ENCODE results near the gene SUGP1.
"Not testable (repeated sequence)": the region's sequence is repeated elsewhere in the genome, so short reads cannot be mapped to it uniquely, and the experiment has no call there.

SUGP1 gene

GRCh38 chr19:19261350-19262189 is 58.7 kb downstream of the SUGP1 start:
- DNase-seq, result no peak

GRCh38 chr19:19260417-19261214 is 59.7 kb downstream of the SUGP1 start:
- DNase-seq, result no peak

- DNase-seq, result peak; percentile 36
Observed at GRCh38 chr19:19259741-19260140, 60.6 kb downstream of the SUGP1 start.

- DNase-seq, result no peak
Observed at GRCh38 chr19:19258589-19259338, 61.5 kb downstream of the SUGP1 start.

- DNase-seq, result no peak
Observed at GRCh38 chr19:19257836-19258588, 62.3 kb downstream of the SUGP1 start.

GRCh38 chr19:19257137-19257536 is 63.2 kb downstream of the SUGP1 start:
- no peak for DNase-seq

- DNase-seq, result peak; percentile 46
Observed at GRCh38 chr19:19256072-19256969, 64.0 kb downstream of the SUGP1 start.

GRCh38 chr19:19253409-19253808 is 66.9 kb downstream of the SUGP1 start:
- DNase-seq, result not testable (repeated sequence)

GRCh38 chr19:19250196-19250801 is 70.0 kb downstream of the SUGP1 start:
- DNase-seq, result no peak

- DNase-seq, result no peak
Observed at GRCh38 chr19:19240476-19240875, 79.8 kb downstream of the SUGP1 start.

- no peak for DNase-seq
Observed at GRCh38 chr19:19239675-19240074, 80.6 kb downstream of the SUGP1 start.

- no peak for DNase-seq
Observed at GRCh38 chr19:19238126-19238894, 82.0 kb downstream of the SUGP1 start.

GRCh38 chr19:19236173-19236572 is 84.1 kb downstream of the SUGP1 start:
- no peak for DNase-seq

- no peak for DNase-seq
Observed at GRCh38 chr19:19234220-19234816, 86.0 kb downstream of the SUGP1 start.

- peak; percentile 81 for DNase-seq
Observed at GRCh38 chr19:19232261-19232721, 88.0 kb downstream of the SUGP1 start.

- DNase-seq, result no peak
Observed at GRCh38 chr19:19230999-19231398, 89.3 kb downstream of the SUGP1 start.

- no peak for DNase-seq
Observed at GRCh38 chr19:19229701-19230100, 90.6 kb downstream of the SUGP1 start.

GRCh38 chr19:19227217-19227616 is 93.1 kb downstream of the SUGP1 start:
- DNase-seq, result no peak

- no peak for DNase-seq
Observed at GRCh38 chr19:19226663-19227062, 93.6 kb downstream of the SUGP1 start.

GRCh38 chr19:19226204-19226603 is 94.1 kb downstream of the SUGP1 start:
- no peak for DNase-seq

All from NCI-H2171 treated with DMSO at 0.1 percent for 48 hours (cell line).